Measurements from ENCODE around the gene CNNM3.

DNA sequence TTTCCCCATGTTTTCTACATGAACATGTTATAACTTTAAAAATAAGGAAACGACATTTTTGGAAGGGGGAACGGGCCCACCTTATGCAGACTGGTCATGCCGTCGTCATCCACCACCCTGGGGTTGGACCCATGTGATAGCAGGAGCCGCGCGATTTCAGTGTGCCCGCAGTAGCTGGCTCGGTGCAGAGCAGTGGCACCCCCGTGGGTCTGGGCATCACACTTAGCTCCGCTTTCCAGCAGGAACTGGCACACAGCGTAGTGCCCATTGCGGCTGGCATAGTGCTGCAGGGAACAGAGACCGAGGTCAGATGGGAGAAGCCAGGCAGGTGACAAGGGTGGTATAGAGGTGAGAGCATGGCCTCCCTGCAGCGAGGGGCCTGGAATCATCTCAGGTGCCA lies 37.3 kb downstream of the CNNM3 start:
- TF ChIP-seq EZH2 (IDR thresholded peaks at IDR 0.05; ENCODE audit: insufficient read depth, poor library complexity, severe bottlenecking) (no peak), EZH2phosphoT487 (IDR thresholded peaks at IDR 0.05; ENCODE audit: insufficient read depth, low read depth) (no peak)
